ENCODE results near the gene PSME3IP1. TPM values are rescaled to one million over a fixed set of nuclear protein-coding genes. Genes with fewer than 3 reads are reported as not detected.

PSME3IP1 gene
- total RNA-seq, 1 experiment from 2014 or later: 104 TPM

DNA sequence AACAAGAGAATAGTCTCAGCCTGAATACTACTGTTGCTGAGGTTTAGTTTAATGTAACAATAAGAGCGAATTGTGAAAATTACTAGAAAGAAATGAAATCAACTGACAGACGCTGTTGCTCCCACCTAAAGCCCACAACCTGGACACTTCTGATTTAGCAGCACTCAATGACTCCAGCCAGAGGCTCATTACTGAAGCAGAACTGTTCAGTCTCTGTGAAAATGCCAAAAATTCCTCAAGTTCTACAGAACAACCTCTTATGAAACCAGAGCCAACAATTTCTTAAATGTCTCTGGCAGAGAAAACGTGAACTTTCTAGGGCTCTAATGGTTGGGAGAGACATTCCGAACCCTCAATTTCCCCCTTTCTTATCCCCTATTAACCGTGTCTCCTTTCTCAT, 9.9 kb downstream of the PSME3IP1 start (continued):
- TF ChIP-seq, protein P1, sequence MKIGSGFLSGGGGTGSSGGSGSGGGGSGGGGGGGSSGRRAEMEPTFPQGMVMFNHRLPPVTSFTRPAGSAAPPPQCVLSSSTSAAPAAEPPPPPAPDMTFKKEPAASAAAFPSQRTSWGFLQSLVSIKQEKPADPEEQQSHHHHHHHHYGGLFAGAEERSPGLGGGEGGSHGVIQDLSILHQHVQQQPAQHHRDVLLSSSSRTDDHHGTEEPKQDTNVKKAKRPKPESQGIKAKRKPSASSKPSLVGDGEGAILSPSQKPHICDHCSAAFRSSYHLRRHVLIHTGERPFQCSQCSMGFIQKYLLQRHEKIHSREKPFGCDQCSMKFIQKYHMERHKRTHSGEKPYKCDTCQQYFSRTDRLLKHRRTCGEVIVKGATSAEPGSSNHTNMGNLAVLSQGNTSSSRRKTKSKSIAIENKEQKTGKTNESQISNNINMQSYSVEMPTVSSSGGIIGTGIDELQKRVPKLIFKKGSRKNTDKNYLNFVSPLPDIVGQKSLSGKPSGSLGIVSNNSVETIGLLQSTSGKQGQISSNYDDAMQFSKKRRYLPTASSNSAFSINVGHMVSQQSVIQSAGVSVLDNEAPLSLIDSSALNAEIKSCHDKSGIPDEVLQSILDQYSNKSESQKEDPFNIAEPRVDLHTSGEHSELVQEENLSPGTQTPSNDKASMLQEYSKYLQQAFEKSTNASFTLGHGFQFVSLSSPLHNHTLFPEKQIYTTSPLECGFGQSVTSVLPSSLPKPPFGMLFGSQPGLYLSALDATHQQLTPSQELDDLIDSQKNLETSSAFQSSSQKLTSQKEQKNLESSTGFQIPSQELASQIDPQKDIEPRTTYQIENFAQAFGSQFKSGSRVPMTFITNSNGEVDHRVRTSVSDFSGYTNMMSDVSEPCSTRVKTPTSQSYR (CRISPR knock-in tag; IDR thresholded peaks at IDR 0.05): no peak
- TF ChIP-seq, protein P2, sequence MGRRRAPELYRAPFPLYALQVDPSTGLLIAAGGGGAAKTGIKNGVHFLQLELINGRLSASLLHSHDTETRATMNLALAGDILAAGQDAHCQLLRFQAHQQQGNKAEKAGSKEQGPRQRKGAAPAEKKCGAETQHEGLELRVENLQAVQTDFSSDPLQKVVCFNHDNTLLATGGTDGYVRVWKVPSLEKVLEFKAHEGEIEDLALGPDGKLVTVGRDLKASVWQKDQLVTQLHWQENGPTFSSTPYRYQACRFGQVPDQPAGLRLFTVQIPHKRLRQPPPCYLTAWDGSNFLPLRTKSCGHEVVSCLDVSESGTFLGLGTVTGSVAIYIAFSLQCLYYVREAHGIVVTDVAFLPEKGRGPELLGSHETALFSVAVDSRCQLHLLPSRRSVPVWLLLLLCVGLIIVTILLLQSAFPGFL (CRISPR knock-in tag; IDR thresholded peaks at IDR 0.05; ENCODE audit: borderline replicate concordance): no peak
- TF ChIP-seq ATF1 (CRISPR knock-in tag; IDR thresholded peaks at IDR 0.05): no peak

DNA sequence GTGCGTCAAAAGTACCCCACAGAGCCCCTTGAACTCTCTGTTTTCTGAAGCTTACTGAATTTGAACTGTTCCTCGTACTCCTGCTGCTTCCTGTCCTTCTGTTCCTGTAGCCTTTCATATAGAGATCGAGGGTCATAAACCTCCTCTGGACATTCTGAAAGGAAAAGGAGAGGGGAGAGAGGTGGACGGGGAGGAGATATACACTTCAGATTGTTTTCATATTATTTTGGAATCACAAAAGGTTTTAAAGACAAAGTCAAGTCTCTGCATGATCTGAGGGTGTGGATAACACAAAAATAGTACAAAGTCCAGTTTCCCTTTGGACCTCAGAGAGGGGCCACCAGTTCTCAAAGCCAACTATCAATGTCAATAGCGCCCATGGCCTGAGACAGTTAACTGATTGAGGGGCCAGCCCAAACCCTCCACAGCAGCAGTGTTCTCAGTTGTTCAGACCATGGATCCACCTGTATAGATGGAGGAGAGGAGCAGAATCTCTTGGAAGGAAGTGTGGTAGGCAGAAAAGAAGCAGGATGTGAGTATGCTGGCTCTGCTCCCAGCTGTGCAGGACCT, 13.0 kb downstream of the PSME3IP1 start:
- no peak overlapping the region for H3K27ac Mint-ChIP-seq
- 0 out of 2 replicates have a peak, but pooled peaks cover 3% of the 10 kb centered on the region for H3K4me1 Mint-ChIP-seq
- no peaks in the 10 kb centered on the region for H3K9me3 Mint-ChIP-seq

More for the DNA sequence above, 13.0 kb downstream of the PSME3IP1 start:
- DNase-seq (ENCODE audit: low spot score) (no peak), ATAC-seq (no peak)
- ChIA-PET POLR2A (interaction anchor here (0.7 kb wide), 1 partner anchor 73 kb away, joined by 3 read pairs; no protein-coding TSS in a partner anchor), CTCF (no interaction called here)
- TF ChIP-seq JUN (CRISPR knock-in tag; IDR thresholded peaks at IDR 0.05) (no peak), FOXP1 (CRISPR knock-in tag; IDR thresholded peaks at IDR 0.05; ENCODE audit: borderline replicate concordance) (no peak), CREB1 (CRISPR knock-in tag; IDR thresholded peaks at IDR 0.05) (no peak), TP53 (CRISPR knock-in tag; IDR thresholded peaks at IDR 0.05) (no peak), ELF4 (CRISPR knock-in tag; IDR thresholded peaks at IDR 0.05; ENCODE audit: low read depth) (no peak), MYBL2 (CRISPR knock-in tag; IDR thresholded peaks at IDR 0.05) (no peak), GTF2I (CRISPR knock-in tag; conservative IDR thresholded peaks at IDR 0.05) (no peak), KAT7 (CRISPR knock-in tag; IDR thresholded peaks at IDR 0.05; ENCODE audit: borderline replicate concordance) (no peak), PRRX2 (CRISPR knock-in tag; IDR thresholded peaks at IDR 0.05) (no peak), RORB (CRISPR knock-in tag; IDR thresholded peaks at IDR 0.05) (no peak), GABPB1 (CRISPR knock-in tag; IDR thresholded peaks at IDR 0.05) (no peak)
- TF ChIP-seq, protein P3, sequence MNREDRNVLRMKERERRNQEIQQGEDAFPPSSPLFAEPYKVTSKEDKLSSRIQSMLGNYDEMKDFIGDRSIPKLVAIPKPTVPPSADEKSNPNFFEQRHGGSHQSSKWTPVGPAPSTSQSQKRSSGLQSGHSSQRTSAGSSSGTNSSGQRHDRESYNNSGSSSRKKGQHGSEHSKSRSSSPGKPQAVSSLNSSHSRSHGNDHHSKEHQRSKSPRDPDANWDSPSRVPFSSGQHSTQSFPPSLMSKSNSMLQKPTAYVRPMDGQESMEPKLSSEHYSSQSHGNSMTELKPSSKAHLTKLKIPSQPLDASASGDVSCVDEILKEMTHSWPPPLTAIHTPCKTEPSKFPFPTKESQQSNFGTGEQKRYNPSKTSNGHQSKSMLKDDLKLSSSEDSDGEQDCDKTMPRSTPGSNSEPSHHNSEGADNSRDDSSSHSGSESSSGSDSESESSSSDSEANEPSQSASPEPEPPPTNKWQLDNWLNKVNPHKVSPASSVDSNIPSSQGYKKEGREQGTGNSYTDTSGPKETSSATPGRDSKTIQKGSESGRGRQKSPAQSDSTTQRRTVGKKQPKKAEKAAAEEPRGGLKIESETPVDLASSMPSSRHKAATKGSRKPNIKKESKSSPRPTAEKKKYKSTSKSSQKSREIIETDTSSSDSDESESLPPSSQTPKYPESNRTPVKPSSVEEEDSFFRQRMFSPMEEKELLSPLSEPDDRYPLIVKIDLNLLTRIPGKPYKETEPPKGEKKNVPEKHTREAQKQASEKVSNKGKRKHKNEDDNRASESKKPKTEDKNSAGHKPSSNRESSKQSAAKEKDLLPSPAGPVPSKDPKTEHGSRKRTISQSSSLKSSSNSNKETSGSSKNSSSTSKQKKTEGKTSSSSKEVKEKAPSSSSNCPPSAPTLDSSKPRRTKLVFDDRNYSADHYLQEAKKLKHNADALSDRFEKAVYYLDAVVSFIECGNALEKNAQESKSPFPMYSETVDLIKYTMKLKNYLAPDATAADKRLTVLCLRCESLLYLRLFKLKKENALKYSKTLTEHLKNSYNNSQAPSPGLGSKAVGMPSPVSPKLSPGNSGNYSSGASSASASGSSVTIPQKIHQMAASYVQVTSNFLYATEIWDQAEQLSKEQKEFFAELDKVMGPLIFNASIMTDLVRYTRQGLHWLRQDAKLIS (CRISPR knock-in tag; IDR thresholded peaks at IDR 0.05; ENCODE audit: borderline replicate concordance): no peak
- TF ChIP-seq, protein P4, sequence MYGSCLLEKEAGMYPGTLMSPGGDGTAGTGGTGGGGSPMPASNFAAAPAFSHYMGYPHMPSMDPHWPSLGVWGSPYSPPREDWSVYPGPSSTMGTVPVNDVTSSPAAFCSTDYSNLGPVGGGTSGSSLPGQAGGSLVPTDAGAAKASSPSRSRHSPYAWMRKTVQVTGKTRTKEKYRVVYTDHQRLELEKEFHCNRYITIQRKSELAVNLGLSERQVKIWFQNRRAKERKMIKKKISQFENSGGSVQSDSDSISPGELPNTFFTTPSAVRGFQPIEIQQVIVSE (CRISPR knock-in tag; IDR thresholded peaks at IDR 0.05; ENCODE audit: borderline replicate concordance): no peak
- TF ChIP-seq, protein P2 (CRISPR knock-in tag; IDR thresholded peaks at IDR 0.05; ENCODE audit: borderline replicate concordance): no peak
- TF ChIP-seq, protein P5, sequence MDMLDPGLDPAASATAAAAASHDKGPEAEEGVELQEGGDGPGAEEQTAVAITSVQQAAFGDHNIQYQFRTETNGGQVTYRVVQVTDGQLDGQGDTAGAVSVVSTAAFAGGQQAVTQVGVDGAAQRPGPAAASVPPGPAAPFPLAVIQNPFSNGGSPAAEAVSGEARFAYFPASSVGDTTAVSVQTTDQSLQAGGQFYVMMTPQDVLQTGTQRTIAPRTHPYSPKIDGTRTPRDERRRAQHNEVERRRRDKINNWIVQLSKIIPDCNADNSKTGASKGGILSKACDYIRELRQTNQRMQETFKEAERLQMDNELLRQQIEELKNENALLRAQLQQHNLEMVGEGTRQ (CRISPR knock-in tag; IDR thresholded peaks at IDR 0.05): no peak
- TF ChIP-seq, protein P6, sequence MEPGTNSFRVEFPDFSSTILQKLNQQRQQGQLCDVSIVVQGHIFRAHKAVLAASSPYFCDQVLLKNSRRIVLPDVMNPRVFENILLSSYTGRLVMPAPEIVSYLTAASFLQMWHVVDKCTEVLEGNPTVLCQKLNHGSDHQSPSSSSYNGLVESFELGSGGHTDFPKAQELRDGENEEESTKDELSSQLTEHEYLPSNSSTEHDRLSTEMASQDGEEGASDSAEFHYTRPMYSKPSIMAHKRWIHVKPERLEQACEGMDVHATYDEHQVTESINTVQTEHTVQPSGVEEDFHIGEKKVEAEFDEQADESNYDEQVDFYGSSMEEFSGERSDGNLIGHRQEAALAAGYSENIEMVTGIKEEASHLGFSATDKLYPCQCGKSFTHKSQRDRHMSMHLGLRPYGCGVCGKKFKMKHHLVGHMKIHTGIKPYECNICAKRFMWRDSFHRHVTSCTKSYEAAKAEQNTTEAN (CRISPR knock-in tag; IDR thresholded peaks at IDR 0.05): no peak
- TF ChIP-seq, protein P7, sequence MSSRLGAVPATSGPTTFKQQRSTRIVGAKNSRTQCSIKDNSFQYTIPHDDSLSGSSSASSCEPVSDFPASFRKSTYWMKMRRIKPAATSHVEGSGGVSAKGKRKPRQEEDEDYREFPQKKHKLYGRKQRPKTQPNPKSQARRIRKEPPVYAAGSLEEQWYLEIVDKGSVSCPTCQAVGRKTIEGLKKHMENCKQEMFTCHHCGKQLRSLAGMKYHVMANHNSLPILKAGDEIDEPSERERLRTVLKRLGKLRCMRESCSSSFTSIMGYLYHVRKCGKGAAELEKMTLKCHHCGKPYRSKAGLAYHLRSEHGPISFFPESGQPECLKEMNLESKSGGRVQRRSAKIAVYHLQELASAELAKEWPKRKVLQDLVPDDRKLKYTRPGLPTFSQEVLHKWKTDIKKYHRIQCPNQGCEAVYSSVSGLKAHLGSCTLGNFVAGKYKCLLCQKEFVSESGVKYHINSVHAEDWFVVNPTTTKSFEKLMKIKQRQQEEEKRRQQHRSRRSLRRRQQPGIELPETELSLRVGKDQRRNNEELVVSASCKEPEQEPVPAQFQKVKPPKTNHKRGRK (CRISPR knock-in tag; IDR thresholded peaks at IDR 0.05; ENCODE audit: borderline replicate concordance): no peak
- TF ChIP-seq, protein P8, sequence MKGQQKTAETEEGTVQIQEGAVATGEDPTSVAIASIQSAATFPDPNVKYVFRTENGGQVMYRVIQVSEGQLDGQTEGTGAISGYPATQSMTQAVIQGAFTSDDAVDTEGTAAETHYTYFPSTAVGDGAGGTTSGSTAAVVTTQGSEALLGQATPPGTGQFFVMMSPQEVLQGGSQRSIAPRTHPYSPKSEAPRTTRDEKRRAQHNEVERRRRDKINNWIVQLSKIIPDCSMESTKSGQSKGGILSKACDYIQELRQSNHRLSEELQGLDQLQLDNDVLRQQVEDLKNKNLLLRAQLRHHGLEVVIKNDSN (CRISPR knock-in tag; IDR thresholded peaks at IDR 0.05): no peak
- peaks cover 49% of the 10 kb centered on the region for H3K36me3 Mint-ChIP-seq
- no peaks in the 10 kb centered on the region for H3K27me3 Mint-ChIP-seq (ENCODE audit: low read depth)
- H3K4me3 Mint-ChIP-seq: no peak overlapping the region
